GM10266 (cell line): ENCODE data around the gene C10orf95.
A peak's percentile ranks its signal among the peaks of the same experiment; 100 is the strongest.

ENCODE experiments used
- DNase-seq: peaks from one replicate; pipeline ENCODE4 v3.0.0; 2012; ENCODE audit errors: extremely low spot score
- CTCF ChIP-seq: IDR thresholded peaks from 2 replicates; pipeline ENCODE4 v1.5.1; 2012; ENCODE audit warnings: mild to moderate bottlenecking, low read depth; ENCODE audit not compliant: control insufficient read depth, insufficient read depth; ENCODE audit errors: missing control alignments

The C10orf95 gene

GRCh38 chr10:102408728-102409603 lies 42.4 kb downstream of the C10orf95 start:
- TF ChIP-seq CTCF: no peak
- peak; percentile 86 for DNase-seq

GRCh38 chr10:102408131-102408727 lies 43.1 kb downstream of the C10orf95 start:
- no peak for TF ChIP-seq CTCF
- DNase-seq: peak; percentile 25

- peak; percentile 25 for DNase-seq
Observed at GRCh38 chr10:102407425-102408130, 43.8 kb downstream of the C10orf95 start.

GRCh38 chr10:102406815-102407214 lies 44.5 kb downstream of the C10orf95 start:
- peak; percentile 19 for DNase-seq
- TF ChIP-seq CTCF: no peak

More at GRCh38 chr10:102407425-102408130, 43.8 kb downstream of the C10orf95 start:
- TF ChIP-seq CTCF: no peak

- peak; percentile 28 for DNase-seq
- TF ChIP-seq CTCF: no peak
Observed at GRCh38 chr10:102405632-102406031, 45.7 kb downstream of the C10orf95 start.

- no peak for TF ChIP-seq CTCF
- DNase-seq: peak; percentile 17
Observed at GRCh38 chr10:102405108-102405571, 46.2 kb downstream of the C10orf95 start.
